Esophagus squamous epithelium (tissue), 5 donors: ENCODE data around the gene PBRM1. TPM values are rescaled to one million over a fixed set of nuclear protein-coding genes. Genes with fewer than 3 reads are reported as not detected.
A peak's percentile ranks its signal among the peaks of the same experiment; 100 is the strongest.

Source experiments
- DNase-seq: peaks from one replicate; lab custom pipeline; 2025; lab: John Stamatoyannopoulos, UW
- H3K27ac ChIP-seq, 4 donors: fragments of 200-600 bp; sonication (generic); one replicate each; pipeline ENCODE4 v1.5.1; 2016 to 2019; ENCODE audit warnings: mild to moderate bottlenecking in 1 of 4
- H3K27me3 ChIP-seq, 4 donors: fragments of 200-600 bp; sonication (generic); 1 replicate in 3 of 4; 2 replicates in 1 of 4; pipeline versions ENCODE4 v1.5.1 to v1.6.0; 2017 to 2021; ENCODE audit warnings: antibody characterized with exemption in 1 of 4
- H3K36me3 ChIP-seq, 3 donors: fragments of 200-600 bp; sonication (generic); one replicate each; pipeline ENCODE4 v1.5.1; 2016 to 2019
- H3K4me1 ChIP-seq, 3 donors: fragments of 200-600 bp; sonication (generic); one replicate each; pipeline ENCODE4 v1.5.1; 2017 to 2019
- H3K4me3 ChIP-seq, 4 donors: fragments of 200-600 bp; sonication (generic); 1 replicate in 3 of 4; 2 replicates in 1 of 4; pipeline ENCODE4 v1.5.1; 2016 to 2019; ENCODE audit warnings: mild to moderate bottlenecking in 2 of 4, moderate library complexity in 1 of 4
- H3K9me3 ChIP-seq, 3 donors: fragments of 200-600 bp; sonication (generic); one replicate each; pipeline ENCODE4 v1.5.1; 2016 to 2019
- CTCF ChIP-seq, 6 experiments: fragments of 450-650 bp in 4 of 6; fragments of 200-600 bp in 2 of 6; sonication (generic) in 2 of 6; IDR thresholded peaks; one replicate each; pipeline ENCODE4 v1.5.1; 2016 to 2019; ENCODE audit warnings: antibody characterized with exemption in 6 of 6, mild to moderate bottlenecking in 4 of 6, moderate library complexity in 4 of 6
- POLR2A ChIP-seq, 4 donors: fragments of 450-650 bp; IDR thresholded peaks; one replicate each; pipeline ENCODE4 v1.6.1; 2017; ENCODE audit warnings: antibody characterized with exemption in 4 of 4, mild to moderate bottlenecking in 4 of 4, moderate library complexity in 3 of 4
- WGBS, 2 donors: methylation state at CpG; one replicate each; pipeline ENCODE4 v1.1.5; 2018; 5-methylcytosine and 5-hydroxymethylcytosine counted together
- intact Hi-C: fragments of 100-400 bp; cut with DNase I; formaldehyde crosslinking; loops from one replicate; pipeline ENCODE4 v1.15.0; 2022
- total RNA-seq, 4 donors: library from RNA; depleted of rRNA; stranded (reverse); fragments of >200 nt; gene quantifications; one replicate each; pipeline ENCODE4 v1.1.0, GENCODE V29; 2016
- donor health status: DM: yes; HTN: yes; CAD: no.

Gene PBRM1
- total RNA-seq, 4 donors from 2014 or later = 34.0 to 76.4 (median 63.7) TPM

DNA sequence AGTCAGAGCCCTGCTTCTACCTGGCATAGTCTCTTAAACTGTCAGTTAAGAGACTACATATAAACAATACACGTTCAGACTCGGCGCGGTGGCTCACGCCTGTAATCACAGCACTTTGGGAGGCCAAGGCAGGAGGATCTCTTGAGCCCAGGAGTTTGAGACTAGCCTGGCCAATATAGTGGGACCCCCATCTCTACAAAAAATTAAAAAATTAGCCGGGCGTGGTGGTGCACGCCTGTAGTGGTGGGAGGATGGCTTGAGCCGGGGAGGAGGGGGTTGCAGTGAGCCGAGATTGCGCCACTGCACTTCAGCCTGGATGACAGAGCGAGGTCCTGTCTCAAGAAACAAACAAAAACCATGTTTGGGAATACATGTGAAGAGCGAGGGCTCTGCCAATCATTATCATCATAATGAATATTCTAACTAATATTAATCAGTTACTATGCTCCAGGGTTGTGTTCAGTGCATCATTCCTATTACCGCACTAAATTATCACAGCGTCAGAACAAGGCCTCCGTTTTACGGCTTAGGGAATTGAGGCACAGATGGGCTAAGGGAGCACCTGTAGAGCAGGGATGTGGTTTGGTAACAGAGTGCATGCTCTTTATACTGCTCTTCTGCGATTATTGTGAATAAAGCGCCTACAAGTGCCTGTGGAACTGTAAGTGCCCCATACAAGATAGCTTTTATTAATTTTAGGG lies 150.2 kb downstream of the PBRM1 start:
- TF ChIP-seq CTCF (IDR thresholded peaks at IDR 0.05) (no peak), POLR2A (IDR thresholded peaks at IDR 0.05) (no peak)
- H3K27me3 ChIP-seq = no peaks in the 10 kb centered on the region
- H3K9me3 ChIP-seq = no peaks in the 10 kb centered on the region
- peaks cover 66 to 87% (median 74%) of the 10 kb centered on the region in 3 donors for H3K4me1 ChIP-seq
- intact Hi-C loops = loop anchor here (10.0 kb wide), 1 partner anchor 149 kb away; the partner anchor contains the start of genes GNL3 and PBRM1
- 80 to 84% methylated on average over 19 of the region's 19 CpGs for WGBS, 2 donors
- H3K27ac ChIP-seq = peak overlapping the region; percentile 77 to 95 (median 92)
- peak overlapping the region in 3 of 4 donors; percentile 78 to 87 (median 82) for H3K4me3 ChIP-seq
- no peak for DNase-seq
- peaks cover 0 to 14% (median 0%) of the 10 kb centered on the region in 3 donors for H3K36me3 ChIP-seq

DNA sequence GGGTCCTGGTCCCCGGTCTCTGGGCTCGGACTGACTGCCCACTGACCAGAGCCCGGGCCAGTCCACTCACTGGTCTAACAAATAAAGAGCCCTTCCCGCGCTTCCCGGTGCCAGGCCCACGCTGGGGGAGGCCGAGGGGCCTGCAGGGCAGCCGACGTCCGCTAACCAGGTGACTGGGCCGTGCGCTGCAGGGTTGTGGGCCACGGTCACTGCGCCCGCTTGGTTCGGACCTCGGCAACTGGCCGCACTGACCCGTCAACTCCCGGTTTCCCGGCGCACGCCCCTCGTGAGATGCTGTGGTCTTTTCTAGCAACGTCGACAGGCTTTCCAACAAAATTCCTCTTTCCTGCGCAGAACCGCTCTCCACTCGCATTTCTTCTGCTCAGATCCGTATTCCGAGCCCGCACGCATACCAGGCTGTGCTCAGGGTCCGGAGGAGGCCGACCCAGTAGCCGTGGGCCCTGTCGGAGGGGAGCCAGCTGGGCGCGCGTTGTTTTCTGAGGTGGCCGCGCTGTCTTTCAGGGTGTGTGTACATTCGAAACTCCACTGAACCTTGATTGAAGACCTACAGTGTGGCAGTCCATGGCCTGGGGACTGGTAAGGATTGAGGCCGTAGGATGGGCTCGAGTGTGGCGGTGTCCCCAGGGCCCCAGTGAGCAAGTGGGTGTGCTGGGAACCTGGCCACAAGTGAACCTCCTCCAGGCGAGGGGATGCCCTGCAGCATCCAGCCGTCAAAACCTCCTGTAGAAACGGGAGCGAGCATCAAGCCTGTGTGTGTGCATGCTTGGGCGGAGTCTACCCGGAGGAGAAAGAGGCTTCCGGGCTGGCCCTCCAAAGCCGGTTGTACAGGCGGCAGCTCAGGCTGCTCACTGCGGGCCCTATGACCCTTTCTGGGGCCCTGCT lies 151.2 kb downstream of the PBRM1 start:
- peaks cover 0 to 3% (median 0%) of the 10 kb centered on the region in 3 donors for H3K36me3 ChIP-seq
- H3K4me1 ChIP-seq = peaks cover 74 to 91% (median 75%) of the 10 kb centered on the region in 3 donors
- no peaks in the 10 kb centered on the region for H3K27me3 ChIP-seq
- H3K9me3 ChIP-seq = no peaks in the 10 kb centered on the region
- H3K27ac ChIP-seq = peak overlapping the region; percentile 77 to 95 (median 92)
- WGBS, 2 donors = 32 to 40% methylated on average over 35 to 39 of the region's 57 CpGs
- TF ChIP-seq CTCF (IDR thresholded peaks at IDR 0.05) = no peak
- peak in 1 of 4 donors; percentile 23 for TF ChIP-seq POLR2A (IDR thresholded peaks at IDR 0.05)
- intact Hi-C loops = loop anchor here (5.0 to 10.0 kb wide), 2 partner anchors 52 to 150 kb away; partner anchors contain the start of genes GNL3 and PBRM1
- peak overlapping the region; percentile 35 to 88 (median 72) for H3K4me3 ChIP-seq
- DNase-seq = no peak

- Histone ChIP-seq H3K36me3 (peaks cover 0 to 5% (median 0%) of the 10 kb centered on the region in 3 donors), H3K27ac (peak within 1 kb of the TSS; percentile 77 to 95 (median 92)), H3K9me3 (no peaks in the 10 kb centered on the region), H3K4me3 (peak within 1 kb of the TSS; percentile 70 to 88 (median 76)), H3K4me1 (peaks cover 67 to 91% (median 70%) of the 10 kb centered on the region in 3 donors), H3K27me3 (no peaks in the 10 kb centered on the region)
- DNase-seq = no peak
- no CpG with 5 or more reads among the region's 91 CpGs for WGBS, 2 donors
- TF ChIP-seq POLR2A (IDR thresholded peaks at IDR 0.05) (peak in 1 of 4 donors; percentile 37), CTCF (IDR thresholded peaks at IDR 0.05) (no peak)
- intact Hi-C loops = loop anchor here (5.0 to 10.0 kb wide), 2 partner anchors 51 to 151 kb away; partner anchors contain the start of genes GNL3 and PBRM1
Observed at GRCh38 chr3:52533623-52534280, 152.0 kb downstream of the PBRM1 start, which contains the start of gene NT5DC2. Gene NT5DC2 (minus strand): TSS chr3:52533857. CDS start chr3:52533737, 120 bp downstream.

DNA sequence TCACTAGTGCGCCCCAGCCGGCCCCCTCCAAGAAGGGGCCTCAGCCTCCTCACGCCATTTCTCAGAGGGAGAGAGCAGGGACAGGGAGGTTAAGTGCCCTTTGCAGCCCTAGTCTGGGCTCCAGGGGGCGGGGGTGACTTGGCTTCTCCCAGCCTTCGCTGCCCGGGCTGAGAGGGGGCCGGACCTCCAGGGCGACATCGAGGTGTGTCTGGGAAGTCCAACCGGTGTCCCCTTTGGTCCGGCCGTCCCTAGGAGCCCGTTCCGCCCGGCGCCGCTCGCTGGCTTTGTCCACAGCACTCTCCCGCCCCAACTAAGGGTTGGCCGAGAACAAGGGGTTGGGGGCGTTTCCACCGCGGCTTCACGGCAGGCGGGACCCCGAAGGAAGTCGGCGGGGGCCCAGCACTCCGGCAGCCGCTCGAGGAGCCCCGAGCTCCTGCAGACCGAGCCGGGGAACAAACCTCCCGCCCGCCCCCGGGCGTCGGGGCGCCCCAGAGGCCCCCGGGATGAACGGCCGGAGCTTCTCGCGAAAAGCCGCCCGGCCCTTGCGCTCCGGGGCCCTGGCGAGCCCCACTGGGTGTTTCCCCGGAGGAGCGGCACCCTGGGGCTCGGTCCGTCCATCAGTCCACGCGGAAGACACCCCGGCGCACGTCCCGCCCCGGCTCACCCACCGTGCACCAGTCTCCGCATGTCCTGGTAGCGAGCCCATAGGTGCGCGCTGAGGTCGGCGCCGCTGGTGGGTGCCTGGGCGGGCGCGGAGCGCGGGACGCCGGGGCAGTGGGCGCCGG lies 152.7 kb downstream of the PBRM1 start:
- Histone ChIP-seq H3K27ac (peak overlapping the region; percentile 72 to 95 (median 88)), H3K4me3 (peak overlapping the region; percentile 70 to 88 (median 76)), H3K4me1 (peaks cover 60 to 91% (median 63%) of the 10 kb centered on the region in 3 donors), H3K27me3 (no peaks in the 10 kb centered on the region), H3K36me3 (peaks cover 0 to 12% (median under 1%) of the 10 kb centered on the region in 3 donors), H3K9me3 (no peaks in the 10 kb centered on the region)
- TF ChIP-seq CTCF (IDR thresholded peaks at IDR 0.05) = no peak
- no peak for TF ChIP-seq POLR2A (IDR thresholded peaks at IDR 0.05)
- intact Hi-C loops = loop anchor here (5.0 to 10.0 kb wide), 2 partner anchors 51 to 152 kb away; partner anchors contain the start of genes GNL3 and PBRM1
- 0% methylated on average over 5 of the region's 78 CpGs; no CpG with 5 or more reads in 1 of the 2 donors for WGBS, 2 donors
- DNase-seq = no peak
